H9 (cell line): Measurements from ENCODE around the gene SPA17. TPM values are rescaled to one million over a fixed set of nuclear protein-coding genes. Genes with fewer than 3 reads are reported as not detected.

Experiments used
- DNase-seq: peaks from one replicate; pipeline ENCODE4 v3.0.0-alpha.2; 2017
- H2AFZ ChIP-seq: one replicate; pipeline ENCODE4 v1.6.1; 2013; ENCODE audit warnings: mild to moderate bottlenecking, low read length, control low read depth, moderate library complexity
- H2AK5ac ChIP-seq: 2 replicates; pipeline ENCODE4 v1.6.1; 2013; ENCODE audit warnings: low read length, control low read depth, mixed read lengths; ENCODE audit not compliant: insufficient read length
- H2BK120ac ChIP-seq: one replicate; pipeline ENCODE4 v1.6.1; 2013; ENCODE audit warnings: low read depth, mild to moderate bottlenecking, low read length, control low read depth, inconsistent platforms; ENCODE audit not compliant: poor library complexity, severe bottlenecking
- H2BK12ac ChIP-seq: 2 replicates; pipeline ENCODE4 v1.6.1; 2013; ENCODE audit warnings: low read length, control low read depth, mixed read lengths, low read depth; ENCODE audit not compliant: insufficient read length
- H2BK15ac ChIP-seq: 2 replicates; pipeline ENCODE4 v1.6.1; 2013; ENCODE audit warnings: low read depth, low read length, control low read depth
- H2BK20ac ChIP-seq: one replicate; pipeline ENCODE4 v1.6.1; 2013; ENCODE audit warnings: low read depth, mild to moderate bottlenecking, low read length, control low read depth, inconsistent platforms; ENCODE audit not compliant: poor library complexity, severe bottlenecking
- H2BK5ac ChIP-seq: 2 replicates; pipeline ENCODE4 v1.6.1; 2013; ENCODE audit warnings: low read length, control low read depth, mixed read lengths; ENCODE audit not compliant: insufficient read length
- H3K14ac ChIP-seq: 2 replicates; pipeline ENCODE4 v1.6.1; 2013; ENCODE audit warnings: low read length, control low read depth; ENCODE audit not compliant: insufficient read depth
- H3K18ac ChIP-seq: 2 replicates; pipeline ENCODE4 v1.6.1; 2013; ENCODE audit warnings: low read depth, mild to moderate bottlenecking, mixed read lengths, low read length, control low read depth; ENCODE audit not compliant: insufficient read length
- H3K23ac ChIP-seq: 2 replicates; pipeline ENCODE4 v1.6.1; 2013; ENCODE audit warnings: low read length, control low read depth, mixed read lengths, low read depth; ENCODE audit not compliant: insufficient read length
- H3K23me2 ChIP-seq: 2 replicates; pipeline ENCODE4 v1.6.1; 2013; ENCODE audit warnings: low read depth, mild to moderate bottlenecking, mixed read lengths, low read length, control low read depth; ENCODE audit not compliant: insufficient read length, poor library complexity, severe bottlenecking
- H3K27ac ChIP-seq: 2 replicates; pipeline ENCODE4 v1.5.1; 2013; ENCODE audit warnings: low read length, control low read depth, mixed read lengths, low read depth; ENCODE audit not compliant: insufficient read length
- H3K27me3 ChIP-seq: 2 replicates; pipeline ENCODE4 v1.6.1; 2013; ENCODE audit warnings: low read length, control low read depth, inconsistent platforms; ENCODE audit not compliant: insufficient read depth
- H3K4ac ChIP-seq: 2 replicates; pipeline ENCODE4 v1.6.1; 2013; ENCODE audit warnings: low read depth, mild to moderate bottlenecking, control low read depth, inconsistent platforms, low read length, moderate library complexity
- H3K4me1 ChIP-seq: 2 replicates; pipeline ENCODE4 v1.6.1; 2013; ENCODE audit warnings: low read length, control low read depth, inconsistent platforms; ENCODE audit not compliant: insufficient read depth
- H3K4me2 ChIP-seq: 2 replicates; pipeline ENCODE4 v1.6.1; 2013; ENCODE audit warnings: low read length, control low read depth, mixed read lengths; ENCODE audit not compliant: insufficient read length, insufficient read depth
- H3K56ac ChIP-seq: 2 replicates; pipeline ENCODE4 v1.6.1; 2013; ENCODE audit warnings: low read depth, mild to moderate bottlenecking, mixed read lengths, low read length, control low read depth; ENCODE audit not compliant: insufficient read length
- H3K79me1 ChIP-seq: 2 replicates; pipeline ENCODE4 v1.6.1; 2013; ENCODE audit warnings: low read depth, mild to moderate bottlenecking, moderate library complexity, low read length, control low read depth, inconsistent platforms; ENCODE audit not compliant: insufficient read depth, poor library complexity, severe bottlenecking
- H3K79me2 ChIP-seq: 2 replicates; pipeline ENCODE4 v1.6.1; 2013; ENCODE audit warnings: low read length, control low read depth, inconsistent platforms; ENCODE audit not compliant: insufficient read depth
- H3K9ac ChIP-seq: 2 replicates; pipeline ENCODE4 v1.6.1; 2013; ENCODE audit warnings: low read length, control low read depth, mixed read lengths; ENCODE audit not compliant: insufficient read length; ENCODE audit errors: extremely low read depth
- H3K9me3 ChIP-seq: one replicate; pipeline ENCODE4 v1.6.1; 2013; ENCODE audit warnings: low read depth, low read length, inconsistent platforms; ENCODE audit not compliant: control insufficient read depth
- H3T11ph ChIP-seq: one replicate; pipeline ENCODE4 v1.6.1; 2013; ENCODE audit warnings: mild to moderate bottlenecking, low read length, control low read depth, inconsistent platforms
- H4K20me1 ChIP-seq: one replicate; pipeline ENCODE4 v1.6.1; 2013; ENCODE audit not compliant: control insufficient read depth, insufficient read length, insufficient read depth
- H4K5ac ChIP-seq: 2 replicates; pipeline ENCODE4 v1.6.1; 2013; ENCODE audit warnings: low read depth, mild to moderate bottlenecking, mixed read lengths, low read length, control low read depth; ENCODE audit not compliant: insufficient read length
- H4K8ac ChIP-seq: replicated peaks from 2 replicates; pipeline ENCODE4 v1.6.1; 2013; ENCODE audit warnings: low read length, control low read depth, mixed read lengths, low read depth; ENCODE audit not compliant: insufficient read length
- H4K91ac ChIP-seq: 2 replicates; pipeline ENCODE4 v1.6.1; 2013; ENCODE audit warnings: low read depth, mild to moderate bottlenecking, moderate library complexity, mixed read lengths, low read length, control low read depth; ENCODE audit not compliant: insufficient read length
- H3K27ac Mint-ChIP-seq, 3 experiments: 2 replicates in 2 of 3; 3 replicates in 1 of 3; pipeline ENCODE4 v1.8.0; 2020 to 2021; ENCODE audit warnings: mixed read lengths in 3 of 3, mild to moderate bottlenecking in 1 of 3, moderate library complexity in 1 of 3
- H3K27me3 Mint-ChIP-seq: 2 replicates; pipeline ENCODE4 v1.8.0; 2021; ENCODE audit warnings: low read depth, mild to moderate bottlenecking, moderate library complexity, mixed read lengths
- H3K36me3 Mint-ChIP-seq, 3 experiments: 2 replicates in 2 of 3; 3 replicates in 1 of 3; pipeline ENCODE4 v1.8.0; 2020 to 2021; ENCODE audit warnings: low read depth in 3 of 3, mixed read lengths in 3 of 3; ENCODE audit not compliant: insufficient read depth in 1 of 3
- H3K4me1 Mint-ChIP-seq, 2 experiments: 2 replicates each; pipeline ENCODE4 v1.8.0; 2020; ENCODE audit warnings: mixed read lengths in 2 of 2
- H3K4me3 Mint-ChIP-seq, 2 experiments: 2 replicates in 1 of 2; 3 replicates in 1 of 2; pipeline ENCODE4 v1.8.0; 2020 to 2021; ENCODE audit warnings: mild to moderate bottlenecking in 2 of 2, mixed read lengths in 2 of 2, moderate library complexity in 1 of 2
- H3K9me3 Mint-ChIP-seq, 2 experiments: 2 replicates in 1 of 2; 3 replicates in 1 of 2; pipeline ENCODE4 v1.8.0; 2020; ENCODE audit warnings: mild to moderate bottlenecking in 2 of 2, mixed read lengths in 2 of 2, moderate library complexity in 1 of 2
- WGBS: extraction: QIAGEN DNeasy Blood & Tissue Kit; methylation state at CpG from one replicate; pipeline ENCODE4 v1.1.7; 2013; ENCODE audit warnings: missing lambda C conversion rate, low lambda C conversion rate, mixed read lengths; ENCODE audit not compliant: insufficient read length; ENCODE audit errors: extremely low coverage; 5-methylcytosine and 5-hydroxymethylcytosine counted together
- total RNA-seq: library from RNA; stranded (reverse); gene quantifications from 2 replicates; pipeline ENCODE4 v1.2.1, GENCODE V29; 2021
- TF ChIP-seq, protein P1 (sequence below): fragments of 200-600 bp; sonication (generic); conservative IDR thresholded peaks from 3 replicates; pipeline ENCODE4 v1.8.0; 2021; ENCODE audit warnings: antibody characterized with exemption, mild to moderate bottlenecking

Gene SPA17
- total RNA-seq, 1 experiment from 2014 or later, result 6.9 TPM

DNA sequence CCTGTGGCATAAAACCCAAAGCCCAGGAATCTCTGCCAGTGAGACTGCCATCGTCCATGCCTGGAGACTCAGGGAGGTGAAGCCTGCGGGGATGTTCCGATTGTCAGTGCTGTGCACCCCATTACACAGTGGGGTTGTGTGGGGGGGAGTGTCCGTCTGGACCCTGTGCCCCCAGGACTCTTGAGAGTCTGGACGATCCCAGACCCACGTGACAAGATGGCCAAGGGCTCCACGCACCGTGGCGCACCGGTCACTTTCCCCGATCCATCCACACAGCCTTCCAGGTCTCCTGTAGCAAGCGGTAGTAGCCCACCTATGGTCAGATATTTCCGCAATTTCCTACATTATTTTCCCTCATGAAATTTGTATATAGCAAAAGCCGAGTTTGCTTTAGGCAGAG is 45.1 kb downstream of the SPA17 start:
- Histone ChIP-seq H2AK5ac (no peak overlapping the region), H3K23ac (no peak overlapping the region), H3K14ac (no peak overlapping the region), H4K20me1 (no peaks in the 10 kb centered on the region), H3T11ph (no peak overlapping the region), H3K4me2 (peak overlapping the region; percentile 86), H2BK12ac (no peak overlapping the region), H3K4ac (no peak overlapping the region), H3K9me3 (no peaks in the 10 kb centered on the region), H3K4me1 (peaks cover 6% of the 10 kb centered on the region), H3K27ac (no peak overlapping the region), H2BK5ac (no peak overlapping the region), H4K8ac (no peak overlapping the region), H2BK20ac (no peak overlapping the region), H3K9ac (no peak overlapping the region), H2BK120ac (no peak overlapping the region), H3K56ac (no peak overlapping the region), H4K91ac (no peak overlapping the region), H3K18ac (no peak overlapping the region), H2AFZ (no peak overlapping the region), H3K27me3 (peaks cover 53% of the 10 kb centered on the region), H2BK15ac (no peak overlapping the region), H4K5ac (no peak overlapping the region), H3K23me2 (peaks cover 9% of the 10 kb centered on the region), H3K79me2 (no peaks in the 10 kb centered on the region), H3K79me1 (no peaks in the 10 kb centered on the region)
- peaks cover 33 to 38% of the 10 kb centered on the region in 2 experiments for H3K4me1 Mint-ChIP-seq
- peaks cover 96% of the 10 kb centered on the region for H3K27me3 Mint-ChIP-seq
- no peaks in the 10 kb centered on the region; a peak in 1 of 7 replicates for H3K36me3 Mint-ChIP-seq
- H3K9me3 Mint-ChIP-seq, result no peaks in the 10 kb centered on the region
- TF ChIP-seq, protein P1, sequence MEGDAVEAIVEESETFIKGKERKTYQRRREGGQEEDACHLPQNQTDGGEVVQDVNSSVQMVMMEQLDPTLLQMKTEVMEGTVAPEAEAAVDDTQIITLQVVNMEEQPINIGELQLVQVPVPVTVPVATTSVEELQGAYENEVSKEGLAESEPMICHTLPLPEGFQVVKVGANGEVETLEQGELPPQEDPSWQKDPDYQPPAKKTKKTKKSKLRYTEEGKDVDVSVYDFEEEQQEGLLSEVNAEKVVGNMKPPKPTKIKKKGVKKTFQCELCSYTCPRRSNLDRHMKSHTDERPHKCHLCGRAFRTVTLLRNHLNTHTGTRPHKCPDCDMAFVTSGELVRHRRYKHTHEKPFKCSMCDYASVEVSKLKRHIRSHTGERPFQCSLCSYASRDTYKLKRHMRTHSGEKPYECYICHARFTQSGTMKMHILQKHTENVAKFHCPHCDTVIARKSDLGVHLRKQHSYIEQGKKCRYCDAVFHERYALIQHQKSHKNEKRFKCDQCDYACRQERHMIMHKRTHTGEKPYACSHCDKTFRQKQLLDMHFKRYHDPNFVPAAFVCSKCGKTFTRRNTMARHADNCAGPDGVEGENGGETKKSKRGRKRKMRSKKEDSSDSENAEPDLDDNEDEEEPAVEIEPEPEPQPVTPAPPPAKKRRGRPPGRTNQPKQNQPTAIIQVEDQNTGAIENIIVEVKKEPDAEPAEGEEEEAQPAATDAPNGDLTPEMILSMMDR, result no peak
- H3K27ac Mint-ChIP-seq, result no peak overlapping the region
- WGBS, result no CpG with 5 or more reads among the region's 14 CpGs
- no peak for DNase-seq
- peak overlapping the region; percentile 66 to 86; a peak in 4 of 5 replicates for H3K4me3 Mint-ChIP-seq
